ENCODE measurements around the gene GPR17. TPM values are rescaled to one million over a fixed set of nuclear protein-coding genes. Genes with fewer than 3 reads are reported as not detected.

Gene GPR17
- total and polyA plus RNA-seq, 2 experiments from 2014 or later, result not detected

- TF ChIP-seq ZNF462 (CRISPR knock-in tag; IDR thresholded peaks at IDR 0.05) (no peak), CREB1 (CRISPR knock-in tag; IDR thresholded peaks at IDR 0.05; ENCODE audit: low read depth) (no peak), CTCF (conservative IDR thresholded peaks at IDR 0.05; ENCODE audit: low read depth in 2 of 2) (no peak), EZH2phosphoT487 (IDR thresholded peaks at IDR 0.05; ENCODE audit: unreplicated experiment) (no peak), POLR2AphosphoS5 (IDR thresholded peaks at IDR 0.05; ENCODE audit: low read depth) (no peak)
- TF ChIP-seq, protein P1, sequence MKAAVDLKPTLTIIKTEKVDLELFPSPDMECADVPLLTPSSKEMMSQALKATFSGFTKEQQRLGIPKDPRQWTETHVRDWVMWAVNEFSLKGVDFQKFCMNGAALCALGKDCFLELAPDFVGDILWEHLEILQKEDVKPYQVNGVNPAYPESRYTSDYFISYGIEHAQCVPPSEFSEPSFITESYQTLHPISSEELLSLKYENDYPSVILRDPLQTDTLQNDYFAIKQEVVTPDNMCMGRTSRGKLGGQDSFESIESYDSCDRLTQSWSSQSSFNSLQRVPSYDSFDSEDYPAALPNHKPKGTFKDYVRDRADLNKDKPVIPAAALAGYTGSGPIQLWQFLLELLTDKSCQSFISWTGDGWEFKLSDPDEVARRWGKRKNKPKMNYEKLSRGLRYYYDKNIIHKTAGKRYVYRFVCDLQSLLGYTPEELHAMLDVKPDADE (IDR thresholded peaks at IDR 0.05), result no peak
These were observed 37.1 kb downstream of the GPR17 start (continued) for GRCh38 chr2:127683056-127683455.

DNA sequence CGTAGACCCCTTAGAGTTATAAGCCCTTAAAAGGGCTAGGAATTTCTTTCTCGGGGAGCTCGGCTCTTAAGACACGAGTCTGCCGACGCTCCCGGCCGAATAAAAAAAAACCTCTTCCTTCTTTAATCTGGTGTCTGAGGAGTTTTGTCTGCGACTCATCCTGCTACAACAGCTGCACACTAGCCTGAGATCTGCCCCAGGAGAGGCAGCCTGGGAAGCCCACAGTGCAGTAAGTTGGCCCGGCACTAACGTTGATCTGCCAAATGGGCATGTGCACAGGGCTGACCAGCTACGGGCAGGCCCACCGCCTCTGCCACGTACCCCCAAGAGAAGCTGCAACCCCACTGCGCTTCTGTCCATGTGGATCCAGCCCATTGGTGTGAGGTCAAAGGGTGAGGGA, 37.8 kb downstream of the GPR17 start:
- peak overlapping the region; percentile 66; the same call in 1 of the 2 replicates for H2AFZ ChIP-seq
- Mint-ChIP-seq H3K27ac (no peak overlapping the region), H3K4me1 (peaks cover 2% of the 10 kb centered on the region; the same call in 1 of the 3 replicates), H3K9me3 (peaks cover 8% of the 10 kb centered on the region), H3K27me3 (ENCODE audit: insufficient read depth, low read depth, poor library complexity) (peaks cover 2% of the 10 kb centered on the region), H3K36me3 (ENCODE audit: low read depth) (no peaks in the 10 kb centered on the region), H3K4me3 (no peak overlapping the region)
- H3K4me3 ChIP-seq, result no peak overlapping the region
- no peaks in the 10 kb centered on the region for H3K79me2 ChIP-seq (replicated peaks; ENCODE audit: insufficient read depth)
- H3F3A ChIP-seq (replicated peaks; ENCODE audit: low read depth), result no peaks in the 10 kb centered on the region
- H3K27ac ChIP-seq (ENCODE audit: low read depth), result no peak overlapping the region
- H3K36me3 ChIP-seq (ENCODE audit: insufficient read depth), result no peaks in the 10 kb centered on the region
- no peaks in the 10 kb centered on the region for H3K27me3 ChIP-seq (ENCODE audit: insufficient read depth)
- H4K20me1 ChIP-seq (replicated peaks; ENCODE audit: insufficient read depth), result no peaks in the 10 kb centered on the region
- H3K4me2 ChIP-seq, result no peak overlapping the region
- H3K9me2 ChIP-seq (ENCODE audit: insufficient read depth), result no peaks in the 10 kb centered on the region
- no peak for DNase-seq (ENCODE audit: low spot score)
- H3K4me1 ChIP-seq (ENCODE audit: insufficient read depth), result no peaks in the 10 kb centered on the region
- no peak for ATAC-seq
- TF ChIP-seq EZH2phosphoT487 (IDR thresholded peaks at IDR 0.05; ENCODE audit: unreplicated experiment), result no peak
- TF ChIP-seq JUNB (IDR thresholded peaks at IDR 0.05; ENCODE audit: unreplicated experiment), result no peak
- no peak for TF ChIP-seq ZNF114 (CRISPR knock-in tag; IDR thresholded peaks at IDR 0.05)
- no peak for TF ChIP-seq NANOG (IDR thresholded peaks at IDR 0.05; ENCODE audit: borderline replicate concordance)
- no peak for TF ChIP-seq POLR2AphosphoS5 (IDR thresholded peaks at IDR 0.05; ENCODE audit: low read depth)
- TF ChIP-seq CTCF (conservative IDR thresholded peaks at IDR 0.05; ENCODE audit: low read depth in 2 of 2), result no peak
- no peak for TF ChIP-seq ZNF331 (CRISPR knock-in tag; IDR thresholded peaks at IDR 0.05; ENCODE audit: low read depth)
- no peak for TF ChIP-seq CREB1 (CRISPR knock-in tag; IDR thresholded peaks at IDR 0.05; ENCODE audit: low read depth)
- TF ChIP-seq STAT1 (IDR thresholded peaks at IDR 0.05; ENCODE audit: unreplicated experiment), result no peak
- TF ChIP-seq, protein P1 (IDR thresholded peaks at IDR 0.05), result no peak

Data from GM23338 (cell line).